ENCODE results near the gene HNRNPC. TPM values are rescaled to one million over a fixed set of nuclear protein-coding genes. Genes with fewer than 3 reads are reported as not detected.

HNRNPC gene
- total RNA-seq, 2 experiments from 2014 or later = 897 to 1,000 TPM

DNA sequence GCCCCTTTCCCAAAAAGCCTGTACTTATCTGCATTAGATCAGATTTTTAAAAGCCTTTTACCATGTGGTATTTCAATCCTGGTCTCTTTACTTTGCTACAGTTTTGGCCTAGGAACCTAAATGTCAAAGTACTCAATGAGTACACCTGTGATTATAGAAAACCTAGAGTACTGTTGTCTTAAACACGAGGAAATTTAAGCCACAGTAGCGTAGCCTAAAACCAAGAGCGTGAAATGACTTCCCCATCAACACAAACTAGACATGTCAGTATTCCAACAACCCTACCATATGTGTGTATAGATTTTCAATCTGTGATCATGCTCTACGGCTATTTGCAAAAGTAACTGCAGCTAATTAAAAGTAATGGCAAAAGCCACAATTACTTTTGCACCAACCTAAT lies 60.7 kb downstream of the HNRNPC start:
- Histone ChIP-seq H3K4me1 (ENCODE audit: insufficient read depth, low read length, poor library complexity, severe bottlenecking) (no peaks in the 10 kb centered on the region), H3K4me2 (ENCODE audit: low read length) (no peak overlapping the region), H3K27ac (ENCODE audit: low read depth, low read length, poor library complexity, severe bottlenecking) (no peak overlapping the region), H4K20me1 (ENCODE audit: insufficient read depth, low read length) (peaks cover 55% of the 10 kb centered on the region), H3K9me3 (ENCODE audit: low read length) (no peaks in the 10 kb centered on the region), H3K79me2 (ENCODE audit: insufficient read depth, low read depth, low read length) (peaks cover 19% of the 10 kb centered on the region; the same call in 1 of the 2 replicates), H3K36me3 (ENCODE audit: insufficient read depth, low read length) (peaks cover 95% of the 10 kb centered on the region), H2AFZ (ENCODE audit: low read length) (no peak overlapping the region), H3K9me2 (ENCODE audit: insufficient read depth, low read length) (no peaks in the 10 kb centered on the region), H3K4me3 (ENCODE audit: low read depth, low read length, poor library complexity, severe bottlenecking) (no peak overlapping the region)
- no peak for DNase-seq (ENCODE audit: low spot score)
- intact Hi-C loops (cut with micrococcal nuclease; ENCODE audit: unreplicated experiment) = no loop called here
- ChIA-PET CTCF (ENCODE audit: unreplicated experiment) (no interaction called here), POLR2A (interaction anchor here (0.5 to 1.4 kb wide), 2 partner anchors 57 to 277 kb away, joined by 3 to 4 read pairs; no protein-coding TSS in a partner anchor)
- BruUV-seq (replicated peaks) = no TSS peak
- TF ChIP-seq, protein P1, sequence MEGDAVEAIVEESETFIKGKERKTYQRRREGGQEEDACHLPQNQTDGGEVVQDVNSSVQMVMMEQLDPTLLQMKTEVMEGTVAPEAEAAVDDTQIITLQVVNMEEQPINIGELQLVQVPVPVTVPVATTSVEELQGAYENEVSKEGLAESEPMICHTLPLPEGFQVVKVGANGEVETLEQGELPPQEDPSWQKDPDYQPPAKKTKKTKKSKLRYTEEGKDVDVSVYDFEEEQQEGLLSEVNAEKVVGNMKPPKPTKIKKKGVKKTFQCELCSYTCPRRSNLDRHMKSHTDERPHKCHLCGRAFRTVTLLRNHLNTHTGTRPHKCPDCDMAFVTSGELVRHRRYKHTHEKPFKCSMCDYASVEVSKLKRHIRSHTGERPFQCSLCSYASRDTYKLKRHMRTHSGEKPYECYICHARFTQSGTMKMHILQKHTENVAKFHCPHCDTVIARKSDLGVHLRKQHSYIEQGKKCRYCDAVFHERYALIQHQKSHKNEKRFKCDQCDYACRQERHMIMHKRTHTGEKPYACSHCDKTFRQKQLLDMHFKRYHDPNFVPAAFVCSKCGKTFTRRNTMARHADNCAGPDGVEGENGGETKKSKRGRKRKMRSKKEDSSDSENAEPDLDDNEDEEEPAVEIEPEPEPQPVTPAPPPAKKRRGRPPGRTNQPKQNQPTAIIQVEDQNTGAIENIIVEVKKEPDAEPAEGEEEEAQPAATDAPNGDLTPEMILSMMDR (conservative IDR thresholded peaks at IDR 0.05; ENCODE audit: low read length) = no peak
- TF ChIP-seq EZH2phosphoT487 (IDR thresholded peaks at IDR 0.05; ENCODE audit: borderline replicate concordance, low read depth, low read length) = no peak

DNA sequence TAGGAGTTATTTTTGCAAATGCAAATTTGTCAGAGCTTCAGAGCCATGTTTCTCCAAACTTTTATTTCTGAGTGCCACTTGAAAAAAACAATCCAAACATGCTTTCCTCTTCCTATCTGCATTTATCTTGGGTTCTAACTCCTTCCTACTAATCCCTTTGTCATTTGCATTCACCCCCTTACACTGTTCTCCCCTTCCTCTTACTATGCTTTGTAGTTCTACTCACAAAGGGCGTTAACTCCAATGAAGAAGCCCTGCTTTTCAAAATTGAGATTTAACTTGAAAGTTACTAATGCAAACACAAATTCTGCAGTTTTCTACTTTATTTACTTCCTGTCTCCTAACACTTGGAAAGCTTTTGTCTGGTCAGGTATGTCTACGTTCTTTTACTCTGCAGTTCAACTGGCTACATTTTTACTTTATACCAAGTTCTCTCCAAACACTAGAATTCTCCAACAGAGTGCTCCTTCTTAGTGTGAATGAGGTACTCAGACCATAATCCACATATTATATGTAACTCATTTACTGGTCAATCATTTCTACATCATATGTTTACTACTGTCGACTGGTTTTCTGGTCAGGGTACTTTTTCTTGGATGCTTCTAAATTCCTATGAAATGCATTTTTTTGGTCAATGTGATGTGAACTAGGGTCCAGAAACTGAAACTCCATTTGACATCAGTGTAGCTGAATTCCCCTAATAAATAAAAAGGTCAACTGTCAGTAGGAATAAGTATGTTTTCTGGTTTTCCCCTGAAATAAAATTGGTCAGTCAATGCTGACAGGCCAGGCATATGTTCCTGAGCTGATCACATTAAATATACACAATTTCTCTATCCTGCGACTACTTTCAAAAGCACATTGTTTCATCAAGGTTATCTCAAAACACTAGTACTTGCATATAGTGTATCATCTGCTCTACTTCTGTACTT lies 62.2 kb downstream of the HNRNPC start:
- no peak for DNase-seq (ENCODE audit: low spot score)
- intact Hi-C loops (cut with micrococcal nuclease; ENCODE audit: unreplicated experiment) = no loop called here
- Histone ChIP-seq H3K27ac (ENCODE audit: low read depth, low read length, poor library complexity, severe bottlenecking) (no peak overlapping the region), H2AFZ (ENCODE audit: low read length) (no peak overlapping the region), H3K9me2 (ENCODE audit: insufficient read depth, low read length) (no peaks in the 10 kb centered on the region), H3K4me2 (ENCODE audit: low read length) (no peak overlapping the region), H3K9me3 (ENCODE audit: low read length) (no peaks in the 10 kb centered on the region), H3K4me1 (ENCODE audit: insufficient read depth, low read length, poor library complexity, severe bottlenecking) (no peaks in the 10 kb centered on the region), H4K20me1 (ENCODE audit: insufficient read depth, low read length) (peaks cover 42% of the 10 kb centered on the region), H3K36me3 (ENCODE audit: insufficient read depth, low read length) (peaks cover 81% of the 10 kb centered on the region), H3K4me3 (ENCODE audit: low read depth, low read length, poor library complexity, severe bottlenecking) (no peak overlapping the region), H3K79me2 (ENCODE audit: insufficient read depth, low read depth, low read length) (peaks cover 9% of the 10 kb centered on the region; the same call in 1 of the 2 replicates)
- no TSS peak for BruUV-seq (replicated peaks)
- ChIA-PET POLR2A (interaction anchor here (0.6 kb wide), 1 partner anchor 106 kb away, joined by 3 read pairs; no protein-coding TSS in a partner anchor), CTCF (ENCODE audit: unreplicated experiment) (no interaction called here)
- TF ChIP-seq, protein P1 (conservative IDR thresholded peaks at IDR 0.05; ENCODE audit: low read length) = no peak
- TF ChIP-seq EZH2phosphoT487 (IDR thresholded peaks at IDR 0.05; ENCODE audit: borderline replicate concordance, low read depth, low read length) = no peak

Data from OCI-LY7 (cell line).